GM12864 (cell line): ENCODE measurements around the gene NCF4.

Experiments used
- DNase-seq: peaks from one replicate; pipeline ENCODE4 v3.0.0-alpha.2; 2011; ENCODE audit warnings: low read depth
- H3K4me3 ChIP-seq: 2 replicates; pipeline ENCODE4 v1.5.1; 2011; ENCODE audit warnings: mild to moderate bottlenecking, low read depth, low read length, control low read depth
- TF ChIP-seq, protein P1 (sequence below): IDR thresholded peaks from 2 replicates; pipeline ENCODE4 v1.5.1; 2011; ENCODE audit warnings: low read depth, mild to moderate bottlenecking, moderate library complexity, low read length, control low read depth, inconsistent platforms; ENCODE audit errors: missing control alignments

NCF4 gene

GRCh38 chr22:36860821-36861659 lies at the start of gene NCF4:
Gene NCF4 (plus strand): TSS chr22:36861006. CDS start chr22:36861172, 166 bp downstream.
- DNase-seq = peak; percentile 96
- H3K4me3 ChIP-seq = peak within 1 kb of the TSS; percentile 62
- TF ChIP-seq, protein P1, sequence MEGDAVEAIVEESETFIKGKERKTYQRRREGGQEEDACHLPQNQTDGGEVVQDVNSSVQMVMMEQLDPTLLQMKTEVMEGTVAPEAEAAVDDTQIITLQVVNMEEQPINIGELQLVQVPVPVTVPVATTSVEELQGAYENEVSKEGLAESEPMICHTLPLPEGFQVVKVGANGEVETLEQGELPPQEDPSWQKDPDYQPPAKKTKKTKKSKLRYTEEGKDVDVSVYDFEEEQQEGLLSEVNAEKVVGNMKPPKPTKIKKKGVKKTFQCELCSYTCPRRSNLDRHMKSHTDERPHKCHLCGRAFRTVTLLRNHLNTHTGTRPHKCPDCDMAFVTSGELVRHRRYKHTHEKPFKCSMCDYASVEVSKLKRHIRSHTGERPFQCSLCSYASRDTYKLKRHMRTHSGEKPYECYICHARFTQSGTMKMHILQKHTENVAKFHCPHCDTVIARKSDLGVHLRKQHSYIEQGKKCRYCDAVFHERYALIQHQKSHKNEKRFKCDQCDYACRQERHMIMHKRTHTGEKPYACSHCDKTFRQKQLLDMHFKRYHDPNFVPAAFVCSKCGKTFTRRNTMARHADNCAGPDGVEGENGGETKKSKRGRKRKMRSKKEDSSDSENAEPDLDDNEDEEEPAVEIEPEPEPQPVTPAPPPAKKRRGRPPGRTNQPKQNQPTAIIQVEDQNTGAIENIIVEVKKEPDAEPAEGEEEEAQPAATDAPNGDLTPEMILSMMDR = no peak

GRCh38 chr22:36811094-36811800 lies 49.6 kb upstream of the NCF4 start:
- DNase-seq = no peak
- H3K4me3 ChIP-seq = no peak overlapping the region
- TF ChIP-seq, protein P1 = no peak

GRCh38 chr22:36814801-36815200 lies 46.0 kb upstream of the NCF4 start:
- H3K4me3 ChIP-seq = no peak overlapping the region
- DNase-seq = no peak
- TF ChIP-seq, protein P1 = no peak

DNA sequence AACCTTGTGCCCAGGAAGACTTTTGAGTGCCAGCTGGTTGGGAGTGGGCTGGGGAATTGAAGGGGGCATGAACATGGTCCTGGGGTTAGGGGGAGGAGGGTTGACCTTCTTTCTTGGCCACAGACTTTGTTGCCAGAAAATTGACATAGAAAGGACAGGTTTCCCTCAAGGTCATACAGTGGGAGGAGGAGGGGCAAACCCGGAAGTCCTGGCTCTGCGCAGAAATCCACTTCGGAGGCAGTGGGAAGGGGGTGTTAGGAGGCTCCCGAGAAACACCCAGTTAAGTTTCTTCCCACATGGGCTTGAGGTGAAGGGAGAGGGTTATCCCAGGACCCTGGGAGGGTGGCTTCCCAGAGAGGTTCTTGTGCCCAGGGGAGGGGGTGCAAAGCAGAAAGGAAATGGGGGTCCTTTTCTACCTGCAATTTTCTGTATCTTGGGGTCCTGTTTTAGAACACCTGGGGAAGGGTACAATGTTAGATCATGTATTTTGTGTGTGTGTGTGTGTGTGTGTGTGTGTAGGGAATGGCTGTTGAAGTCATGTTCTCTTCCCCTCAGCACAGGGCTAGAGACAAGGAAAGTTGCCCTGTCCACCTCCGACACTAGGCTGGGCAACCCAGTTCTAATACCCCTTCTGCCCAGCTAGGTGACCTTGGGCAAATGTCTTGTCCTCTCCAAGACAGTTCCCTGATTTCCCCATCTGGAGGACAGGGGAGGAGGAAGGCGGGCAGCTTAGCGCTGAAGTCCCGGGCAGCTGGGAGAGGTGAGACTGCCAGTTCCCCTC lies 45.1 kb upstream of the NCF4 start:
- DNase-seq = no peak
- TF ChIP-seq, protein P1 = no peak
- no peak overlapping the region for H3K4me3 ChIP-seq

- TF ChIP-seq, protein P1 = no peak
- no peak for DNase-seq
- no peak overlapping the region for H3K4me3 ChIP-seq
Measured at GRCh38 chr22:36816339-36816635, 44.5 kb upstream of the NCF4 start.

DNA sequence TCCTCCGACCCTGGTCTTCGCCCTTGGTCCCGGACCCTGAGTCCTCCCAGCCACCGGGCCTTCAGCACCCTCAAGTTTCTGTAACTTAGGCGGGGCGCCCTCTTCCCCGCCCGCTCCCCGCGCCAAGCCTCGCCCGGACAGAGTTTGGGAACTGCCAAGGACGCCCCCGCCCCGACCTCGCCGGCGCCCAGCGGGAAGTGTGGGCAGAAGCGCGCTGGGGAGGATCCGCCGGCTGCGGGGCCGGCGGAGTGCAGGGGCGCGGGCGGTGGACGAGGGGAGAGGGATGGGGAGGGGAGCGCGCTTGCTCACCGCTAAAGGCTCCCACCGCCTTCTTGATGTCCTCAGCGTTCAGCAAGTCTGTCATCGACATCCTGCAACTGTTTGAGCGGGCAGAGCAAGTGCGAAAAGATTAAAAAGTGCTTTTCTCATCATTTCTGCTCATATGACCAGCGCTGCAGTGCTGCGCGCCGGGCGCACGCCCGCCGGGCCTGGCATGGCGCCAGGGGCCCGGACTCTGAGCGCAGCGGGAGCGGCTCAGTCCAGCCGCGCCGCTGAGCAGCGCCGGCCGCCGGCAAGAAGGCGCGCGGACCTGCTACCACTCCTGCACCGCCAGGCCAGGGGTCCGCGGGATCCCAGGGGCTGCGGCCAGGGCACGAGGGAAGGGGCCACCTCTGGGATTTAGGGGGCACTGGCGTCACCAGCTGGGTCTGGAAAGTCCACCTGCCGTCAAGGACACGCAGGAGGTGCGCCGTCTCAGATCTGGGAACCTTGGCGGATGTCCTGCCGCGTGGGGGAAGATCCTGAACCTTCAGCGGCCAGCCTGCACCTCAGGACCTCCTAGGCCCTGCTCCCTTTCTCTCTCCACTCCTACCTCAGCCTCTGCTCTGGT lies 43.9 kb upstream of the NCF4 start, which contains the start of gene PVALB:
Gene PVALB, minus strand, starts transcription at position 400 of the 889 bp plus-strand sequence. Its CDS starts 30 bp downstream, at position 370.
- H3K4me3 ChIP-seq = no peak within 1 kb of the TSS
- no peak for DNase-seq
- TF ChIP-seq, protein P1 = no peak
